ENCODE measurements around the gene COX4I2.

- TF ChIP-seq EZH2 (optimal IDR thresholded peaks at IDR 0.05; ENCODE audit: low read depth, low read length): no peak
- TF ChIP-seq CTCF (IDR thresholded peaks at IDR 0.05; ENCODE audit: low read length): no peak
- no peak for TF ChIP-seq EZH2phosphoT487 (IDR thresholded peaks at IDR 0.05; ENCODE audit: low read length)
Measured at GRCh38 chr20:31690124-31690666, 52.5 kb downstream of the COX4I2 start.

All from MM.1S (cell line).